OCI-LY3 (cell line): Measurements from ENCODE around the gene SNTG2.
"Not testable (repeated sequence)": the region's sequence is repeated elsewhere in the genome, so short reads cannot be mapped to it uniquely, and the experiment has no call there.

Experiments used
- H2AFZ ChIP-seq: fragments of 200-600, 300-600 bp; shearing (Covaris generic); 2 replicates; pipeline ENCODE4 v1.6.0; 2014; ENCODE audit warnings: antibody characterized with exemption, low read depth, low read length
- H3K27ac ChIP-seq: fragments of 200-600, 300-600 bp; sonication (generic); 2 replicates; pipeline ENCODE4 v1.5.1; 2014; ENCODE audit warnings: mild to moderate bottlenecking, low read length, moderate library complexity, mixed read lengths
- H3K27me3 ChIP-seq: fragments of 200-600, 300-600 bp; sonication (generic); 2 replicates; pipeline ENCODE4 v1.6.1; 2014; ENCODE audit warnings: low read depth, low read length, mixed read lengths
- H3K36me3 ChIP-seq: fragments of 200-600, 300-600 bp; sonication (generic); replicated peaks from 2 replicates; pipeline ENCODE3; 2014; ENCODE audit warnings: low read depth, low read length, mixed read lengths
- H3K4me1 ChIP-seq: fragments of 300-600, 200-600 bp; sonication (generic); 2 replicates; pipeline ENCODE4 v1.6.1; 2014; ENCODE audit warnings: low read length, mixed read lengths
- H3K4me2 ChIP-seq: fragments of 200-600, 300-600 bp; sonication (generic); 2 replicates; pipeline ENCODE4 v1.6.1; 2014; ENCODE audit warnings: low read length, mixed read lengths
- H3K4me3 ChIP-seq: fragments of 300-600, 200-600 bp; sonication (generic); 2 replicates; pipeline ENCODE4 v1.5.1; 2014; ENCODE audit warnings: antibody characterized with exemption, mild to moderate bottlenecking, low read length, moderate library complexity
- H3K79me2 ChIP-seq: fragments of 300-600, 200-600 bp; shearing (Covaris generic); 2 replicates; pipeline ENCODE4 v1.6.1; 2014; ENCODE audit warnings: mild to moderate bottlenecking, low read length, mixed read lengths
- H3K9ac ChIP-seq: fragments of 300-600, 200-600 bp; shearing (Covaris generic); 2 replicates; pipeline ENCODE4 v1.6.0; 2014; ENCODE audit warnings: mild to moderate bottlenecking, low read length, moderate library complexity
- H3K9me3 ChIP-seq: fragments of 200-600, 300-600 bp; shearing (Covaris generic); 2 replicates; pipeline ENCODE4 v1.6.1; 2014; ENCODE audit warnings: low read length, mixed read lengths; ENCODE audit not compliant: insufficient read depth
- H4K20me1 ChIP-seq: fragments of 200-600, 300-600 bp; sonication (generic); 2 replicates; pipeline ENCODE4 v1.6.1; 2016; ENCODE audit warnings: low read length, mixed read lengths; ENCODE audit not compliant: insufficient read depth
- CTCF ChIP-seq: fragments of 200-600, 300-600 bp; sonication (generic); IDR thresholded peaks from 2 replicates; pipeline ENCODE4 v1.5.1; 2014; ENCODE audit warnings: antibody characterized with exemption, low read length, low read depth
- EZH2phosphoT487 ChIP-seq: fragments of 200-600 bp; shearing (Covaris generic); IDR thresholded peaks from 2 replicates; pipeline ENCODE4 v1.6.1; 2018; ENCODE audit warnings: antibody characterized with exemption, mixed run types, low read depth

SNTG2 gene

GRCh38 chr2:1082456-1083205, 132.0 kb downstream of the SNTG2 start:
- no peak overlapping the region for H3K4me3 ChIP-seq
- H3K4me2 ChIP-seq, result no peak overlapping the region
- no peak overlapping the region for H3K9ac ChIP-seq
- H3K36me3 ChIP-seq, result no peaks in the 10 kb centered on the region
- peaks cover 3% of the 10 kb centered on the region; the same call in 1 of the 2 replicates for H3K27me3 ChIP-seq
- no peaks in the 10 kb centered on the region for H3K79me2 ChIP-seq
- no peak overlapping the region for H3K27ac ChIP-seq
- no peaks in the 10 kb centered on the region for H4K20me1 ChIP-seq
- H2AFZ ChIP-seq, result no peak overlapping the region
- no peaks in the 10 kb centered on the region for H3K9me3 ChIP-seq
- H3K4me1 ChIP-seq, result no peaks in the 10 kb centered on the region
- no peak for TF ChIP-seq EZH2phosphoT487

GRCh38 chr2:1088192-1088860, 137.7 kb downstream of the SNTG2 start:
- Histone ChIP-seq H3K36me3 (no peaks in the 10 kb centered on the region), H4K20me1 (no peaks in the 10 kb centered on the region), H3K27me3 (peaks cover 3% of the 10 kb centered on the region; the same call in 1 of the 2 replicates), H2AFZ (no peak overlapping the region), H3K4me2 (no peak overlapping the region), H3K9ac (no peak overlapping the region), H3K9me3 (no peaks in the 10 kb centered on the region), H3K27ac (no peak overlapping the region), H3K4me1 (no peaks in the 10 kb centered on the region), H3K79me2 (no peaks in the 10 kb centered on the region), H3K4me3 (no peak overlapping the region)
- no peak for TF ChIP-seq CTCF
- TF ChIP-seq EZH2phosphoT487, result no peak

GRCh38 chr2:1088940-1089339, 138.3 kb downstream of the SNTG2 start:
- Histone ChIP-seq H3K9ac (no peak overlapping the region), H3K4me2 (no peak overlapping the region), H4K20me1 (no peaks in the 10 kb centered on the region), H3K36me3 (no peaks in the 10 kb centered on the region), H3K27me3 (peaks cover 3% of the 10 kb centered on the region; the same call in 1 of the 2 replicates), H3K4me3 (no peak overlapping the region), H3K4me1 (no peaks in the 10 kb centered on the region), H2AFZ (no peak overlapping the region), H3K79me2 (no peaks in the 10 kb centered on the region), H3K27ac (no peak overlapping the region), H3K9me3 (no peaks in the 10 kb centered on the region)
- TF ChIP-seq EZH2phosphoT487 (no peak), CTCF (no peak)

- Histone ChIP-seq H3K27ac (no peak overlapping the region), H3K79me2 (no peaks in the 10 kb centered on the region), H4K20me1 (no peaks in the 10 kb centered on the region), H3K4me1 (no peaks in the 10 kb centered on the region), H3K36me3 (no peaks in the 10 kb centered on the region), H2AFZ (no peak overlapping the region), H3K4me3 (no peak overlapping the region), H3K9me3 (no peaks in the 10 kb centered on the region), H3K27me3 (no peaks in the 10 kb centered on the region), H3K4me2 (no peak overlapping the region), H3K9ac (no peak overlapping the region)
- TF ChIP-seq CTCF, result no peak
- no peak for TF ChIP-seq EZH2phosphoT487
These were observed 141.4 kb downstream of the SNTG2 start for GRCh38 chr2:1091895-1092585.

- not testable (repeated sequence) for H3K4me1 ChIP-seq, H3K9ac ChIP-seq, H3K27me3 ChIP-seq, H3K9me3 ChIP-seq, H4K20me1 ChIP-seq, H3K79me2 ChIP-seq, H3K27ac ChIP-seq, H3K4me2 ChIP-seq, H3K36me3 ChIP-seq, H2AFZ ChIP-seq, H3K4me3 ChIP-seq
These were observed 143.0 kb downstream of the SNTG2 start for GRCh38 chr2:1093668-1094067.
